WTC11 (cell line): ENCODE results near the gene DNAJB12. TPM values are rescaled to one million over a fixed set of nuclear protein-coding genes. Genes with fewer than 3 reads are reported as not detected.

Experiments used
- ATAC-seq: fragments of 200-7000 bp; cut with Tn5 transposase; 2 replicates; pipeline ENCODE4 v1.10.0; 2021; ENCODE audit warnings: mild to moderate bottlenecking, moderate library complexity
- CTCF ChIA-PET: fragments of 300-600 bp; sonication (Branson Sonifier 250); formaldehyde crosslinking; loops from one replicate; lab custom pipeline; 2021; ENCODE audit warnings: antibody characterized with exemption; lab: Charles Lee
- POLR2A ChIA-PET: fragments of 350-600 bp; sonication (Branson Sonifier 250); formaldehyde crosslinking; loops from one replicate; lab custom pipeline; 2021; ENCODE audit warnings: antibody characterized with exemption; lab: Charles Lee
- DNase-seq: peaks from one replicate; pipeline ENCODE4 v3.0.0; 2021; ENCODE audit warnings: low spot score
- H3K27ac Mint-ChIP-seq: 2 replicates; pipeline ENCODE4 v1.8.0; 2021; ENCODE audit warnings: mixed read lengths
- H3K27me3 Mint-ChIP-seq: 2 replicates; pipeline ENCODE4 v1.8.0; 2021; ENCODE audit warnings: low read depth, mild to moderate bottlenecking, moderate library complexity, mixed read lengths
- H3K36me3 Mint-ChIP-seq: 2 replicates; pipeline ENCODE4 v1.8.0; 2021; ENCODE audit warnings: mixed read lengths
- H3K4me1 Mint-ChIP-seq: 2 replicates; pipeline ENCODE4 v1.8.0; 2022; ENCODE audit warnings: mixed read lengths
- H3K4me3 Mint-ChIP-seq: 2 replicates; pipeline ENCODE4 v1.8.0; 2021; ENCODE audit warnings: mild to moderate bottlenecking, moderate library complexity, mixed read lengths
- H3K9me3 Mint-ChIP-seq: 2 replicates; pipeline ENCODE4 v1.8.0; 2021; ENCODE audit warnings: mixed read lengths
- FOXK1 ChIP-seq: sonication (generic); formaldehyde crosslinking; IDR thresholded peaks from 2 replicates; pipeline ENCODE4 v1.8.0; 2022; ENCODE audit warnings: mild to moderate bottlenecking, moderate library complexity, missing genetic modification reagents
- MXD4 ChIP-seq: fragments of 250-450 bp; sonication (Bioruptor Pico); IDR thresholded peaks from 2 replicates; pipeline ENCODE4 v1.8.0; 2021; ENCODE audit warnings: mild to moderate bottlenecking, moderate library complexity, borderline replicate concordance
- OVOL2 ChIP-seq: fragments of 250-450 bp; sonication (Bioruptor Pico); IDR thresholded peaks from 2 replicates; pipeline ENCODE4 v1.9.0; 2021; ENCODE audit warnings: mild to moderate bottlenecking, borderline replicate concordance
- TCF7 ChIP-seq: sonication (generic); formaldehyde crosslinking; IDR thresholded peaks from 2 replicates; pipeline ENCODE4 v1.8.0; 2022; ENCODE audit warnings: mild to moderate bottlenecking, low read depth, missing genetic modification reagents, moderate library complexity
- TEAD1 ChIP-seq: sonication (generic); formaldehyde crosslinking; IDR thresholded peaks from 2 replicates; pipeline ENCODE4 v1.8.0; 2022; ENCODE audit warnings: mild to moderate bottlenecking, missing genetic modification reagents
- ZNF121 ChIP-seq: sonication (generic); formaldehyde crosslinking; IDR thresholded peaks from 2 replicates; pipeline ENCODE4 v1.8.0; 2023; ENCODE audit warnings: missing genetic modification reagents
- ZNF138 ChIP-seq: sonication (generic); formaldehyde crosslinking; conservative IDR thresholded peaks from 2 replicates; pipeline ENCODE4 v1.8.1; 2022; ENCODE audit warnings: mild to moderate bottlenecking, moderate library complexity, missing genetic modification reagents
- ZNF423 ChIP-seq: fragments of 250-450 bp; sonication (Bioruptor Pico); IDR thresholded peaks from 2 replicates; pipeline ENCODE4 v2.1.2; 2022; ENCODE audit warnings: mild to moderate bottlenecking, moderate library complexity
- total RNA-seq: library from RNA; stranded (reverse); gene quantifications from 3 replicates; pipeline ENCODE4 v1.2.3, GENCODE V29; 2021
- TF ChIP-seq, protein P1 (sequence below): sonication (generic); formaldehyde crosslinking; IDR thresholded peaks from 2 replicates; pipeline ENCODE4 v1.8.1; 2022; ENCODE audit warnings: low read depth, mild to moderate bottlenecking, moderate library complexity, missing genetic modification reagents, borderline replicate concordance
- TF ChIP-seq, protein P2 (sequence below): sonication (generic); formaldehyde crosslinking; IDR thresholded peaks from 2 replicates; pipeline ENCODE4 v1.8.1; 2023; ENCODE audit warnings: mild to moderate bottlenecking, moderate library complexity, missing genetic modification reagents
- TF ChIP-seq, protein P3 (sequence below): sonication (generic); formaldehyde crosslinking; IDR thresholded peaks from 2 replicates; pipeline ENCODE4 v1.8.1; 2022; ENCODE audit warnings: mild to moderate bottlenecking, missing genetic modification reagents, moderate library complexity, borderline replicate concordance
- TF ChIP-seq, protein P4 (sequence below): sonication (generic); formaldehyde crosslinking; conservative IDR thresholded peaks from 2 replicates; pipeline ENCODE4 v1.8.1; 2023; ENCODE audit warnings: mild to moderate bottlenecking, low read depth, missing genetic modification reagents, moderate library complexity
- TF ChIP-seq, protein P5 (sequence below): fragments of 250-450 bp; sonication (Bioruptor Pico); IDR thresholded peaks from 2 replicates; pipeline ENCODE4 v1.8.0; 2021; ENCODE audit warnings: mild to moderate bottlenecking
- TF ChIP-seq, protein P6 (sequence below): fragments of 250-450 bp; sonication (Bioruptor Pico); IDR thresholded peaks from 2 replicates; pipeline ENCODE4 v2.1.2; 2022; ENCODE audit warnings: mild to moderate bottlenecking, moderate library complexity
- TF ChIP-seq, protein P7 (sequence below): fragments of 200-600 bp; IDR thresholded peaks from 2 replicates; pipeline ENCODE4 v1.8.0; 2022; ENCODE audit warnings: antibody characterized with exemption
- TF ChIP-seq, protein P8 (sequence below): sonication (generic); formaldehyde crosslinking; IDR thresholded peaks from 2 replicates; pipeline ENCODE4 v1.8.0; 2022; ENCODE audit warnings: mild to moderate bottlenecking, missing genetic modification reagents

The DNAJB12 gene
- total RNA-seq, 1 experiment from 2014 or later = 21.6 TPM

DNA sequence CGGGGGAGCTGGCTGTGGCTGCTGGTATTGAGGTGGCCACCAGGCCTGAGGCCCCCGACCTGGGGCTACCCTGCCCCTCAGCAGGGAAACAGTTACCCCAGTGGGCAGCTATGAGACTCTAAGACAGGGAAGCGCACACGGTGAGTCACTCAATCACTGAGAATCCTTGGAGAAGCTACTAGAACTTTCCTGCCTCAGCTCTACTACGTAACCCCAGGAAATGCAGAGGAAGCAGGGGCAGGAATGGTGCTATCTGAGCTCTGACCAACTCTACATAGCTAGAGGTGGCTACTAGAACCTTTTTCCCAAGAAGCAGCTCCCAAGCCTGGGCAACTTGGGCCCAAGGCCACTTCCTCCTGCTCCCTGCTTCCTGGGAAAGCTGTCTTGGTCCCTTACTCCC is 11.8 kb downstream of the DNAJB12 start:
- DNase-seq (no peak), ATAC-seq (no peak)
- H3K4me3 Mint-ChIP-seq = no peak overlapping the region
- ChIA-PET CTCF (interaction anchor here (0.8 to 1.5 kb wide), 4 partner anchors 8 to 491 kb away, joined by 3 to 5 read pairs (median 3); no protein-coding TSS in a partner anchor), POLR2A (no interaction called here)
- peaks cover 2% of the 10 kb centered on the region; the same call in 1 of the 2 replicates for H3K36me3 Mint-ChIP-seq
- no peaks in the 10 kb centered on the region for H3K27me3 Mint-ChIP-seq
- no peak overlapping the region for H3K27ac Mint-ChIP-seq
- no peak for TF ChIP-seq ZNF121 (CRISPR knock-in tag)
- TF ChIP-seq MXD4 (CRISPR knock-in tag) = no peak
- TF ChIP-seq FOXK1 (CRISPR knock-in tag) = no peak
- TF ChIP-seq ZNF138 (CRISPR knock-in tag) = no peak
- TF ChIP-seq, protein P1, sequence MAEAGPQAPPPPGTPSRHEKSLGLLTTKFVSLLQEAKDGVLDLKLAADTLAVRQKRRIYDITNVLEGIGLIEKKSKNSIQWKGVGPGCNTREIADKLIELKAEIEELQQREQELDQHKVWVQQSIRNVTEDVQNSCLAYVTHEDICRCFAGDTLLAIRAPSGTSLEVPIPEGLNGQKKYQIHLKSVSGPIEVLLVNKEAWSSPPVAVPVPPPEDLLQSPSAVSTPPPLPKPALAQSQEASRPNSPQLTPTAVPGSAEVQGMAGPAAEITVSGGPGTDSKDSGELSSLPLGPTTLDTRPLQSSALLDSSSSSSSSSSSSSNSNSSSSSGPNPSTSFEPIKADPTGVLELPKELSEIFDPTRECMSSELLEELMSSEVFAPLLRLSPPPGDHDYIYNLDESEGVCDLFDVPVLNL (CRISPR knock-in tag) = no peak
- TF ChIP-seq, protein P2, sequence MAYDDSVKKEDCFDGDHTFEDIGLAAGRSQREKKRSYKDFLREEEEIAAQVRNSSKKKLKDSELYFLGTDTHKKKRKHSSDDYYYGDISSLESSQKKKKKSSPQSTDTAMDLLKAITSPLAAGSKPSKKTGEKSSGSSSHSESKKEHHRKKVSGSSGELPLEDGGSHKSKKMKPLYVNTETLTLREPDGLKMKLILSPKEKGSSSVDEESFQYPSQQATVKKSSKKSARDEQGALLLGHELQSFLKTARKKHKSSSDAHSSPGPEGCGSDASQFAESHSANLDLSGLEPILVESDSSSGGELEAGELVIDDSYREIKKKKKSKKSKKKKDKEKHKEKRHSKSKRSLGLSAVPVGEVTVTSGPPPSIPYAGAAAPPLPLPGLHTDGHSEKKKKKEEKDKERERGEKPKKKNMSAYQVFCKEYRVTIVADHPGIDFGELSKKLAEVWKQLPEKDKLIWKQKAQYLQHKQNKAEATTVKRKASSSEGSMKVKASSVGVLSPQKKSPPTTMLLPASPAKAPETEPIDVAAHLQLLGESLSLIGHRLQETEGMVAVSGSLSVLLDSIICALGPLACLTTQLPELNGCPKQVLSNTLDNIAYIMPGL = no peak
- no peak for TF ChIP-seq OVOL2 (CRISPR knock-in tag)
- TF ChIP-seq, protein P3, sequence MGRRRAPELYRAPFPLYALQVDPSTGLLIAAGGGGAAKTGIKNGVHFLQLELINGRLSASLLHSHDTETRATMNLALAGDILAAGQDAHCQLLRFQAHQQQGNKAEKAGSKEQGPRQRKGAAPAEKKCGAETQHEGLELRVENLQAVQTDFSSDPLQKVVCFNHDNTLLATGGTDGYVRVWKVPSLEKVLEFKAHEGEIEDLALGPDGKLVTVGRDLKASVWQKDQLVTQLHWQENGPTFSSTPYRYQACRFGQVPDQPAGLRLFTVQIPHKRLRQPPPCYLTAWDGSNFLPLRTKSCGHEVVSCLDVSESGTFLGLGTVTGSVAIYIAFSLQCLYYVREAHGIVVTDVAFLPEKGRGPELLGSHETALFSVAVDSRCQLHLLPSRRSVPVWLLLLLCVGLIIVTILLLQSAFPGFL (CRISPR knock-in tag) = no peak
- TF ChIP-seq, protein P4, sequence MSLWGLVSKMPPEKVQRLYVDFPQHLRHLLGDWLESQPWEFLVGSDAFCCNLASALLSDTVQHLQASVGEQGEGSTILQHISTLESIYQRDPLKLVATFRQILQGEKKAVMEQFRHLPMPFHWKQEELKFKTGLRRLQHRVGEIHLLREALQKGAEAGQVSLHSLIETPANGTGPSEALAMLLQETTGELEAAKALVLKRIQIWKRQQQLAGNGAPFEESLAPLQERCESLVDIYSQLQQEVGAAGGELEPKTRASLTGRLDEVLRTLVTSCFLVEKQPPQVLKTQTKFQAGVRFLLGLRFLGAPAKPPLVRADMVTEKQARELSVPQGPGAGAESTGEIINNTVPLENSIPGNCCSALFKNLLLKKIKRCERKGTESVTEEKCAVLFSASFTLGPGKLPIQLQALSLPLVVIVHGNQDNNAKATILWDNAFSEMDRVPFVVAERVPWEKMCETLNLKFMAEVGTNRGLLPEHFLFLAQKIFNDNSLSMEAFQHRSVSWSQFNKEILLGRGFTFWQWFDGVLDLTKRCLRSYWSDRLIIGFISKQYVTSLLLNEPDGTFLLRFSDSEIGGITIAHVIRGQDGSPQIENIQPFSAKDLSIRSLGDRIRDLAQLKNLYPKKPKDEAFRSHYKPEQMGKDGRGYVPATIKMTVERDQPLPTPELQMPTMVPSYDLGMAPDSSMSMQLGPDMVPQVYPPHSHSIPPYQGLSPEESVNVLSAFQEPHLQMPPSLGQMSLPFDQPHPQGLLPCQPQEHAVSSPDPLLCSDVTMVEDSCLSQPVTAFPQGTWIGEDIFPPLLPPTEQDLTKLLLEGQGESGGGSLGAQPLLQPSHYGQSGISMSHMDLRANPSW (CRISPR knock-in tag) = no peak
- TF ChIP-seq, protein P5, sequence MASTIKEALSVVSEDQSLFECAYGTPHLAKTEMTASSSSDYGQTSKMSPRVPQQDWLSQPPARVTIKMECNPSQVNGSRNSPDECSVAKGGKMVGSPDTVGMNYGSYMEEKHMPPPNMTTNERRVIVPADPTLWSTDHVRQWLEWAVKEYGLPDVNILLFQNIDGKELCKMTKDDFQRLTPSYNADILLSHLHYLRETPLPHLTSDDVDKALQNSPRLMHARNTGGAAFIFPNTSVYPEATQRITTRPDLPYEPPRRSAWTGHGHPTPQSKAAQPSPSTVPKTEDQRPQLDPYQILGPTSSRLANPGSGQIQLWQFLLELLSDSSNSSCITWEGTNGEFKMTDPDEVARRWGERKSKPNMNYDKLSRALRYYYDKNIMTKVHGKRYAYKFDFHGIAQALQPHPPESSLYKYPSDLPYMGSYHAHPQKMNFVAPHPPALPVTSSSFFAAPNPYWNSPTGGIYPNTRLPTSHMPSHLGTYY (CRISPR knock-in tag) = no peak
- TF ChIP-seq, protein P6, sequence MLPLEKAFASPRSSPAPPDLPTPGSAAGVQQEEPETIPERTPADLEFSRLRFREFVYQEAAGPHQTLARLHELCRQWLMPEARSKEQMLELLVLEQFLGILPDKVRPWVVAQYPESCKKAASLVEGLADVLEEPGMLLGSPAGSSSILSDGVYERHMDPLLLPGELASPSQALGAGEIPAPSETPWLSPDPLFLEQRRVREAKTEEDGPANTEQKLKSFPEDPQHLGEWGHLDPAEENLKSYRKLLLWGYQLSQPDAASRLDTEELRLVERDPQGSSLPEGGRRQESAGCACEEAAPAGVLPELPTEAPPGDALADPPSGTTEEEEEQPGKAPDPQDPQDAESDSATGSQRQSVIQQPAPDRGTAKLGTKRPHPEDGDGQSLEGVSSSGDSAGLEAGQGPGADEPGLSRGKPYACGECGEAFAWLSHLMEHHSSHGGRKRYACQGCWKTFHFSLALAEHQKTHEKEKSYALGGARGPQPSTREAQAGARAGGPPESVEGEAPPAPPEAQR (CRISPR knock-in tag) = no peak
- H3K9me3 Mint-ChIP-seq = no peaks in the 10 kb centered on the region
- H3K4me1 Mint-ChIP-seq = no peaks in the 10 kb centered on the region

DNA sequence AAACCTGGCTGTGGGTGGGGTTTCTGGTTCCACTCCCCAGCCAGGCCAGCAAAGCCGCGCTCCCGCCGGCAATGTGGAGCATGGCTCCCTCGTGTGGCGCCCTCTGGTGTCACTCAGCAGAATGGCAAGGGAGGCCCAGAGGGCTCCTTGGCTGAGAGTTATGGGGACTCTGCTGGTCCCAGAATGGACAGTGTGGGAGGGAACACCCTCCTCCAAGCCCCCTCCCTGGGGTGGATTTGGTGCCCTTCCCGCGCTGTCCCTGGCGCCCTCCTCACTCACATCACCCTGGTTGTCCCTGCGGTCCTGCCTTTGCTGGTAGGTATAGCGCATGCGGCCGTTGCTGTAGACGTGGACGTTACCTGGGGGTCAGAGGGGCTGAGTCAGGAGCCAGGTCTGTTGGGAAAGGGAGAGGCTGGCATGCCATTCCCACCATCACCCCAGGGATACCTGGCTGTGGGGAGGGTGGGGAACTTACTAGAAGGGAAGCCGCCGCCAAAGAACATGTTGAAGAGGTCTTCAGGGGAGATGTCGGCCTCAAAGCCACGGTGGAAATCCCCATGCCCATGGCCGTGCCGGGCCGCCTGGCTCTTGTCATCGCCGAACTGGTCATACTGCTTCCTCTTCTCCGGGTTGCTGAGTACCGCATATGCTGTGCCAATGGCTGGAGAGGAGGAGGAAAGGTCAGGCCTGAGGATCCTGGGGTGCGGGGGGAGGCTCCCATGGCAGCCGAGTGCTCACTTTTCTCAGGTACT is 14.0 kb downstream of the DNAJB12 start:
- ChIA-PET CTCF (interaction anchor here (0.6 to 1.7 kb wide), 6 partner anchors 8 to 214 kb away, joined by 3 to 9 read pairs (median 5); no protein-coding TSS in a partner anchor), POLR2A (no interaction called here)
- ATAC-seq = peak; percentile 88
- peak overlapping the region; percentile 49; the same call in 1 of the 2 replicates for H3K27ac Mint-ChIP-seq
- no peaks in the 10 kb centered on the region for H3K27me3 Mint-ChIP-seq
- TF ChIP-seq ZNF121 (CRISPR knock-in tag) (0 out of 2 replicates have a peak, but pooled peaks have one; percentile 40), ZNF423 (CRISPR knock-in tag) (no peak), TCF7 (CRISPR knock-in tag) (no peak), TEAD1 (CRISPR knock-in tag) (0 out of 2 replicates have a peak, but pooled peaks have one; percentile 19)
- TF ChIP-seq, protein P7, sequence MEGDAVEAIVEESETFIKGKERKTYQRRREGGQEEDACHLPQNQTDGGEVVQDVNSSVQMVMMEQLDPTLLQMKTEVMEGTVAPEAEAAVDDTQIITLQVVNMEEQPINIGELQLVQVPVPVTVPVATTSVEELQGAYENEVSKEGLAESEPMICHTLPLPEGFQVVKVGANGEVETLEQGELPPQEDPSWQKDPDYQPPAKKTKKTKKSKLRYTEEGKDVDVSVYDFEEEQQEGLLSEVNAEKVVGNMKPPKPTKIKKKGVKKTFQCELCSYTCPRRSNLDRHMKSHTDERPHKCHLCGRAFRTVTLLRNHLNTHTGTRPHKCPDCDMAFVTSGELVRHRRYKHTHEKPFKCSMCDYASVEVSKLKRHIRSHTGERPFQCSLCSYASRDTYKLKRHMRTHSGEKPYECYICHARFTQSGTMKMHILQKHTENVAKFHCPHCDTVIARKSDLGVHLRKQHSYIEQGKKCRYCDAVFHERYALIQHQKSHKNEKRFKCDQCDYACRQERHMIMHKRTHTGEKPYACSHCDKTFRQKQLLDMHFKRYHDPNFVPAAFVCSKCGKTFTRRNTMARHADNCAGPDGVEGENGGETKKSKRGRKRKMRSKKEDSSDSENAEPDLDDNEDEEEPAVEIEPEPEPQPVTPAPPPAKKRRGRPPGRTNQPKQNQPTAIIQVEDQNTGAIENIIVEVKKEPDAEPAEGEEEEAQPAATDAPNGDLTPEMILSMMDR = peak; percentile 95
- TF ChIP-seq, protein P8, sequence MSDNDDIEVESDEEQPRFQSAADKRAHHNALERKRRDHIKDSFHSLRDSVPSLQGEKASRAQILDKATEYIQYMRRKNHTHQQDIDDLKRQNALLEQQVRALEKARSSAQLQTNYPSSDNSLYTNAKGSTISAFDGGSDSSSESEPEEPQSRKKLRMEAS (CRISPR knock-in tag) = peak; percentile 45; the same call in 1 of the 2 replicates
- TF ChIP-seq, protein P1 (CRISPR knock-in tag) = no peak
- TF ChIP-seq, protein P2 = peak; percentile 53
- peak; percentile 90 for DNase-seq
- H3K36me3 Mint-ChIP-seq = peaks cover 9% of the 10 kb centered on the region
- H3K9me3 Mint-ChIP-seq = no peaks in the 10 kb centered on the region
- no peak overlapping the region for H3K4me3 Mint-ChIP-seq
- H3K4me1 Mint-ChIP-seq = no peaks in the 10 kb centered on the region
